GM18517 (cell line): ENCODE results near the gene TEX14.

Experiments
- ATAC-seq: cut with Tn5 transposase; IDR thresholded peaks from one replicate; pipeline ENCODE4 v1.9.1; 2021; ENCODE audit warnings: mild to moderate bottlenecking, moderate library complexity; ENCODE audit not compliant: unreplicated experiment

The TEX14 gene

GRCh38 chr17:58507123-58507634 lies 184.7 kb downstream of the TEX14 start:
- ATAC-seq, result no peak
